LNCaP clone FGC (cell line): ENCODE results near the gene JADE3.

Experiments used
- DNase-seq: peaks from one replicate; pipeline ENCODE4 v3.0.0-alpha.2; 2011; ENCODE audit warnings: low read depth
- H3K4me3 ChIP-seq: 2 replicates; pipeline ENCODE4 v1.5.1; 2011; ENCODE audit warnings: mild to moderate bottlenecking, low read depth, low read length, control low read depth
- TF ChIP-seq, protein P1 (sequence below): IDR thresholded peaks from 2 replicates; pipeline ENCODE4 v1.5.1; 2012; ENCODE audit warnings: mild to moderate bottlenecking; ENCODE audit not compliant: control insufficient read depth, insufficient read depth; ENCODE audit errors: extremely low read depth

The JADE3 gene

DNA sequence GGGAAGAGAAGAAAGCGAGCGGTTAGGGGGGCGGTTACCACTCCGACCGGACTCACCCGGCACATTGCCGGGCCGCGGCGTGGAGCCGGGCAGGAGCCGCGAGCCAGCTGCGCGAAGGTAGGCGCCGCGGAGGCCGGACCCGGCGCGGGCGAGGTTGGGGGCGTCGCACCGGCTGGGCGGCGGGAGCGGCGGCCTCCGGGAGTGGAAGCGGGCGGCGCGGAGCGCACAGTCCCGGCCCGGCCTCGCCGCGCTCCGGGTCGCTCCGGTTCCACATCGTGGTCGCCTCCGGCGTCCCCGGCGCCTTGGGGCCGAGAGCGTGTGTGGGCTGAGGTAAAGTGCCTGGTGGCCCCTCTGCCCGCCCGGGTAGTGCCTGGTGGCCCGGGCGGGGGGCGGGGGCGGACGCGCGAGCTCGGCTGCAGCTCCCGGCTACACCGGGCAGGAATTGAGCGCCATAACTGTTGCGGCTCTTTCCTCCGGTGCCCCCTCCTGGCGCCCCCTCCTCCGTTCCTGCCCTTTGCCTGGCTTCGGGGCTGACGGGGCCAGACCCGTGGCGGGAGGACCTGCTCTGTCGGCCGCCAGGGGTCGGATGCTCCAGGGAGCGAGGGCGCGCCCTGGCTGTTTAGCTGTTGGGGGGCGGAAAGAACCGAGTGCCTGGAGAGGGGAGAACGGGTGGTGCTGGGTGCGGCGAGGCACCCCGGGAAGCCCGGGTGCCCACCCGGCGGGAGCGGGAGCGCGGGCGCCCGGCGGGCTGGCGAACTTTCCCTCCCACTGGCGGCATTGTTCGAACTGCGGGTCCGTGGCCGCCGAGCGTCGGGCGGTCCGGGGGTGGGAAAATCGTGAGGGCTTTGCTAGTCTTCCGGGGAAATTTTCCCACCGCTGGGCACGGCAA is 626 bp downstream of the JADE3 start:
- no peak for DNase-seq
- TF ChIP-seq, protein P1, sequence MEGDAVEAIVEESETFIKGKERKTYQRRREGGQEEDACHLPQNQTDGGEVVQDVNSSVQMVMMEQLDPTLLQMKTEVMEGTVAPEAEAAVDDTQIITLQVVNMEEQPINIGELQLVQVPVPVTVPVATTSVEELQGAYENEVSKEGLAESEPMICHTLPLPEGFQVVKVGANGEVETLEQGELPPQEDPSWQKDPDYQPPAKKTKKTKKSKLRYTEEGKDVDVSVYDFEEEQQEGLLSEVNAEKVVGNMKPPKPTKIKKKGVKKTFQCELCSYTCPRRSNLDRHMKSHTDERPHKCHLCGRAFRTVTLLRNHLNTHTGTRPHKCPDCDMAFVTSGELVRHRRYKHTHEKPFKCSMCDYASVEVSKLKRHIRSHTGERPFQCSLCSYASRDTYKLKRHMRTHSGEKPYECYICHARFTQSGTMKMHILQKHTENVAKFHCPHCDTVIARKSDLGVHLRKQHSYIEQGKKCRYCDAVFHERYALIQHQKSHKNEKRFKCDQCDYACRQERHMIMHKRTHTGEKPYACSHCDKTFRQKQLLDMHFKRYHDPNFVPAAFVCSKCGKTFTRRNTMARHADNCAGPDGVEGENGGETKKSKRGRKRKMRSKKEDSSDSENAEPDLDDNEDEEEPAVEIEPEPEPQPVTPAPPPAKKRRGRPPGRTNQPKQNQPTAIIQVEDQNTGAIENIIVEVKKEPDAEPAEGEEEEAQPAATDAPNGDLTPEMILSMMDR: peak; percentile 58
- H3K4me3 ChIP-seq: peak overlapping the region; percentile 70

DNA sequence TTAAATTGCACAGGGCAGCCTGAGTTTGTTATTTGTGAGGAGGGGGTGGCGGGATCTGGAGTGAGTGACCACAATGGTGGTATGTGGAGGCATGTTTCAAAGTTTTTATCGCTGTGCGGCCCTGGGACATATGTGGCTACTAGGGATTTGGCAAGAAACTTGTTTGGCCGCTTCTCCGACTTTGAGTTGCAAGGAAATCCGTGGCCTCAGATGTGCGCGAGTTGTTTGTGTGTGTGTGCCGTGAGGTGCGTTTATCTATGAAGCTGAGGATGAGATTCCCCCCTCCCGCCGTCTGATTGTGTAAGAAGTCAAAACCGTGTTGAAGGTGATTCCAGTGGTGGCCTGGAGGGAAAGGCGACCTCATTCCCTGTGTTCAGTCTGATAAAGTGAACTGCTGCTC is 1.4 kb downstream of the JADE3 start:
- H3K4me3 ChIP-seq: peak overlapping the region; percentile 70
- TF ChIP-seq, protein P1: no peak
- DNase-seq: peak; percentile 37

DNA sequence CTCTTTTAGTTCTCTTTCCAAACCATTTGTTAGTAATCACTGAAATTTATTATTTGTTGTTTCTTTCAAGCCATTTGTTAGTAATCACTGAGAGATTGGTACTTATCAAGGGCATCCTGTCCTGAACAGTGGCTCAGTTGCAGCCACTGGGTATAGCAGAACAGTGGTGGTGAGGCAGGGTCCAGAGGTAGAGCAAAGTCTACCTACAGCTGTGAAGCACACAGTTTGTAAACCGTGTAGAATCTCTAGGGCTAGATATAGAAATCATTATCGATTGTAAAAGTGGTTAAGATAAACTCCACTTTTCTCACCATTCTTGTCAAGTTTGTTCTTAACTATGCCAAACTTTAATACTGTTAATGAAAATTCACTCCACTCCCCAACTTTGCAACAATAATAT is 4.1 kb downstream of the JADE3 start:
- TF ChIP-seq, protein P1: no peak
- DNase-seq: no peak
- no peak overlapping the region for H3K4me3 ChIP-seq

DNA sequence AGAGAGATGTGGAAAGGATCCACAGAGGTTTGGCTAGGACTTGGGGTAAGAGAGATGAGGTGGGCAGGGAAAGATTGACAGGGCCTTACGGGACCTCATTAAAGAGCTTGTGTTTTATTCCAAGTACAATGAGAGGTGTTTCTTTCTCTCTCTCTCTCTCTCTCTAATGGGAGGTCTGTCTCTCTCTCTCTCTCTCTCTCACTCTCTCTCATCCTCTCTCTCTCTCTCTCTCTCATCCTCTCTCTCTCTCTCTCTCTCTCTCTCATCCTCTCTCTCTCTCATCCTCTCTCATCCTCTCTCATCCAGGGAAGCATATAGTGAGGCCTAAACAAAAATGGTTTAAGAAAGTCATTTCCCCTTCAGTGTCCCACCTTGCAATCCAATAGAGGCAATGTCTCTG is 5.4 kb downstream of the JADE3 start:
- H3K4me3 ChIP-seq: no peak overlapping the region
- TF ChIP-seq, protein P1: no peak
- DNase-seq: no peak

DNA sequence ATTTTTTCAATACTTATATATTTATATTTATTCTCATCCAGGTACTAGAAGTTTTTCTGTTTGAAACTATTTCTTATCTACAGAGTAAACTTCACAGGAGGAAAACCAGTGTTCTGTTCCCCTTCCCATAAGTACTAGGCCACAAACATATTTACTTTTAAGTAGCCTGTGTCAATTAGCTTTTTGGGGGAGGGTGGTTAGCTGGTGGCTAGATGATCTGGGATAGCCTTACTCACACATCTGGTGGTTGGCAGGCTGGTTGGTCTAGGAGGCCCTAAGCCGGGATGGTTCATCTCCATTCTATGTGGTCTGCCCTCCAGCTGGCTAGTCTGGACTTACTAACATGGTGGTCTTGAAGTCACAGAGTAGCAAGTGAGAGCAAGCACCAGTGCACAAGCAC is 6.2 kb downstream of the JADE3 start:
- peak; percentile 40 for DNase-seq
- TF ChIP-seq, protein P1: no peak

DNA sequence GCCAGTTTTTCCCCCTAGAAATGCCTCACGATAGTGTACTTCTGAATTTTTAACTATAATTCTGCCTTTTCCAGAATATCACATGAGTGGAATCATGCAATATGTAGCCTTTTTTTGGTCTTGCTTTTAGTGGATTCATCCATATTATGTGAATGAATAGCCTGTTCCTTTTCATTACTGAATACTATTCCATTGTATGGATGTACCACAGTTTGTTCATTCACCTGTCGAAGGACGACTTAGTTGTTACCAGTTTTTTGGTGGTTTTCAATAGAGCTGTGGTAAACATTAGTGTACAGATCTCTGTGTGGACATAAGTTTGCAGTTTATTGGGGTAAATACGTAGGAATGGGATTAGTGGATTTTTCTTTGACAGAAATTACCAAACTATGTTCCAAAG is 8.0 kb downstream of the JADE3 start:
- TF ChIP-seq, protein P1: no peak
- no peak for DNase-seq
- no peak overlapping the region for H3K4me3 ChIP-seq

More for the DNA sequence above, 6.2 kb downstream of the JADE3 start:
- no peak overlapping the region for H3K4me3 ChIP-seq

DNA sequence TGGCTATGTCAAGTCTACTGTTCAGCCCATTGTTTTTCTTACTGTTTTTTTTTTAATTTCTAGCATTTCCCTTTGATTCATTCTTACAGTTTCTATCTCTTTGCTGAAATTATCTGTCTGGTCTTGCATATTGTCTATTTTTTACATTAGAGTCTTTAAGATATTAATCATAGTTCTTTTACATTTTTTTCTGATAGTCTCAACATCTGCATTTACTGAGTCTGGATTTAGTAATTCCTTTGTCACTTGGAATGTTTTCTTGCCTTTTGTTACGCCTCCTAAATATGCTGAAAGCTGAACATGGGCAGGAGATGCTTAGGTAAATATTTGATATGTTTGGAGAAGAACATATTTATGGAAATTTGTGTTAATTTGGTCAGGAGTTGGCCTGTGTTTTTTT is 10.4 kb downstream of the JADE3 start:
- no peak for DNase-seq
- TF ChIP-seq, protein P1: no peak
- H3K4me3 ChIP-seq: no peak overlapping the region
